ENCODE measurements around the gene MLKL.
"Not testable (repeated sequence)": the region's sequence is repeated elsewhere in the genome, so short reads cannot be mapped to it uniquely, and the experiment has no call there.

MLKL gene

GRCh38 chr16:74695450-74696422, 4.9 kb downstream of the MLKL start:
- DNase-seq, result peak; percentile 13

GRCh38 chr16:74691093-74691855, 9.4 kb downstream of the MLKL start:
- DNase-seq, result no peak

GRCh38 chr16:74682556-74682955, 18.1 kb downstream of the MLKL start:
- no peak for DNase-seq

GRCh38 chr16:74680681-74681080, 20.0 kb downstream of the MLKL start:
- DNase-seq, result no peak

- no peak for DNase-seq
These were observed 20.7 kb downstream of the MLKL start for GRCh38 chr16:74679983-74680382.

GRCh38 chr16:74677868-74678267, 22.8 kb downstream of the MLKL start:
- no peak for DNase-seq

- no peak for DNase-seq
These were observed 26.8 kb downstream of the MLKL start for GRCh38 chr16:74673876-74674275.

- not testable (repeated sequence) for DNase-seq
These were observed 31.8 kb downstream of the MLKL start for GRCh38 chr16:74668877-74669276.

GRCh38 chr16:74667255-74667700, 33.4 kb downstream of the MLKL start:
- peak; percentile 12 for DNase-seq

GRCh38 chr16:74666425-74667254, 34.0 kb downstream of the MLKL start, which contains the start of gene RFWD3:
Gene RFWD3, minus strand, starts transcription at chr16:74666877. Its CDS starts 5,428 bp downstream, at chr16:74661449.
- DNase-seq, result peak; percentile 89

- no peak for DNase-seq
These were observed 34.6 kb downstream of the MLKL start for GRCh38 chr16:74666010-74666421.

- DNase-seq, result no peak
These were observed 39.6 kb downstream of the MLKL start for GRCh38 chr16:74661064-74661463.

- no peak for DNase-seq
These were observed 40.3 kb downstream of the MLKL start for GRCh38 chr16:74660383-74660782.

GRCh38 chr16:74659041-74659440, 41.6 kb downstream of the MLKL start:
- DNase-seq, result no peak

- no peak for DNase-seq
These were observed 42.6 kb downstream of the MLKL start for GRCh38 chr16:74657870-74658642.

- DNase-seq, result no peak
These were observed 46.1 kb downstream of the MLKL start for GRCh38 chr16:74654536-74655050.

- not testable (repeated sequence) for DNase-seq
These were observed 47.8 kb downstream of the MLKL start for GRCh38 chr16:74652883-74653282.

- DNase-seq, result no peak
These were observed 48.4 kb downstream of the MLKL start for GRCh38 chr16:74652249-74652648.

- DNase-seq, result no peak
These were observed 48.8 kb downstream of the MLKL start for GRCh38 chr16:74651841-74652240.

- no peak for DNase-seq
These were observed 49.6 kb downstream of the MLKL start for GRCh38 chr16:74650966-74651567.

GRCh38 chr16:74649839-74650504, 50.7 kb downstream of the MLKL start:
- no peak for DNase-seq
